ENCODE measurements around the gene OR2G3. TPM values are rescaled to one million over a fixed set of nuclear protein-coding genes. Genes with fewer than 3 reads are reported as not detected.

OR2G3 gene
- total RNA-seq, 2 experiments from 2014 or later = not detected

DNA sequence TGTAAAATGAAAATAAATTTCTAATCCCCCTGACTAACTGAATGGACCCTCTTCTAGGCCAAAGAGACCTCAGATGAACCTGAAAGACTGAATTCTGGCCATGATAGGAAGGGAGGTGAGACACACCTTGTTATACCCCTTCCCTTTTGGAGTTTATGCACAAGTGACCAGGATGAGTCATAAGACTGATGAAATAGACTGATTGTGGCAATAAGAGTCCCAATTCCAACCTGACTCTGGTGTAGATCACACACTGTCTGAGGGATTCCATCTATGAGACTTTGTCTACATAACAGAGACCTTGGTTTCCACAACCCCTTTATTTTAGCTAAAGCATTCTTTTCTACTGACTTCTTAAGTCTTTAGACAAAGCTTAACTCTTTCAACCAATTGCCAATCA, 30.7 kb upstream of the OR2G3 start:
- Mint-ChIP-seq H3K9me3 (peaks cover 9% of the 10 kb centered on the region), H3K36me3 (ENCODE audit: low read depth) (no peaks in the 10 kb centered on the region), H3K27ac (no peak overlapping the region), H3K4me1 (ENCODE audit: low read depth) (no peaks in the 10 kb centered on the region), H3K27me3 (peaks cover 10% of the 10 kb centered on the region), H3K4me3 (no peak overlapping the region)
- TF ChIP-seq CTCF (IDR thresholded peaks at IDR 0.05) = no peak
- DNase-seq (no peak), ATAC-seq (no peak)
- ChIA-PET POLR2A (no interaction called here), CTCF (interaction anchor here (1.1 to 2.9 kb wide), 2 partner anchors 74 to 202 kb away, joined by 3 to 7 read pairs; no protein-coding TSS in a partner anchor)
- intact Hi-C loops (cut with micrococcal nuclease) = no loop called here

DNA sequence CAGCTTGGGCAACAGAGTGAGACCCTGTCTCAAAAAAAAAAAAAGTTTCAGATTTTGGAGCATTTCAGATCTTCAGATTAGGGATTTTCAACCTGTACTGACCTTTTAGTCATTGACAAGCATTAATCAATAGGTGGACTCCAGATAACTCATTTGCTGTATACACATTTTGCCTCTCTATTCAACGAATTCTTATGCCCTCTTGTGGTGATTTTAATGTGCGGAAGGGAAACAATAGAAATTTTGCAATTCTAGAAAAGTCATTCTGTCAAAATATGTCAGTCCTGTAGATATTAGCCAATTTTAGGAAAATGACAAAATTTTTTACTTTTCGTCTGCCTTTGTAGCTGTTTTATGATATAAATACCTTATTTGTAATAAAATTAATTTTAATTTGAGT, 28.9 kb upstream of the OR2G3 start:
- intact Hi-C loops (cut with micrococcal nuclease) = no loop called here
- Mint-ChIP-seq H3K27me3 (peaks cover 10% of the 10 kb centered on the region), H3K4me1 (ENCODE audit: low read depth) (no peaks in the 10 kb centered on the region), H3K36me3 (ENCODE audit: low read depth) (no peaks in the 10 kb centered on the region), H3K27ac (no peak overlapping the region), H3K9me3 (no peaks in the 10 kb centered on the region), H3K4me3 (no peak overlapping the region)
- TF ChIP-seq CTCF (IDR thresholded peaks at IDR 0.05) = peak; percentile 59
- no peak for DNase-seq
- POLR2A ChIA-PET = no interaction called here
- no peak for ATAC-seq
- CTCF ChIA-PET = interaction anchor here (0.6 to 1.4 kb wide), 5 partner anchors 9 to 187 kb away, joined by 3 to 4 read pairs (median 3); partner anchors contain the start of gene OR2G2

DNA sequence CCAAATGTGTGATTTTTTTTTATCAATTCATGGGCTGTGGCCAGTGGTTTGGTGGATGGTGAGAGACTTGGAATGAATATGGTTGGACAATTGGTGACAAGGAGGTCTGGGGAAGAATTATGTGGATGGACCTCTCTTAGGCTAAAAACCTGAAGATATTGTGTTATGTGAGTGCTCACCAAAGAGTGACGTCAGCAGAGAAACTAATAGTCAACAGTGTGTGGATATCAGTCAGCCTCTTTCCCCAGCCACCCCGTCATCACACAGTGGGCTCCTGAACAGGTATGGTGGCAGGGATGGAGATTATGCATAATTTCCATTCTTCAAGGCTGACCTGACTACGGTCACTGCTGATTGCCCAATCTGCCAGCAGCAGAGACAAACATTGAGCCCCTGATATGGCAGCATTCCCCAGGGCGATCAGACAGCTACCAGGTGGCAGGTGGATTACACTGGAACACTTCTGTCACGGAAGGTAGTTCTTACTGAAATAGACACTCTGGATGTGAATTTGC, 26.4 kb upstream of the OR2G3 start:
- Mint-ChIP-seq H3K36me3 (ENCODE audit: low read depth) (no peaks in the 10 kb centered on the region), H3K4me3 (no peak overlapping the region), H3K27me3 (peaks cover 7% of the 10 kb centered on the region), H3K27ac (no peak overlapping the region), H3K9me3 (no peaks in the 10 kb centered on the region), H3K4me1 (ENCODE audit: low read depth) (no peaks in the 10 kb centered on the region)
- ChIA-PET POLR2A (no interaction called here), CTCF (interaction anchor here (2.8 kb wide), 1 partner anchor 206 kb away, joined by 8 read pairs; no protein-coding TSS in a partner anchor)
- no peak for TF ChIP-seq CTCF (IDR thresholded peaks at IDR 0.05)
- DNase-seq (no peak), ATAC-seq (no peak)
- intact Hi-C loops (cut with micrococcal nuclease) = no loop called here

- H3K36me3 Mint-ChIP-seq (ENCODE audit: low read depth) = no peaks in the 10 kb centered on the region
- H3K4me1 Mint-ChIP-seq (ENCODE audit: low read depth) = no peaks in the 10 kb centered on the region
- H3K27me3 Mint-ChIP-seq = peaks cover 5% of the 10 kb centered on the region
- POLR2A ChIA-PET = no interaction called here
- DNase-seq (no peak), ATAC-seq (no peak)
- H3K9me3 Mint-ChIP-seq = no peaks in the 10 kb centered on the region
- TF ChIP-seq CTCF (IDR thresholded peaks at IDR 0.05) = no peak
- no peak within 1 kb of the TSS for H3K4me3 Mint-ChIP-seq
- CTCF ChIA-PET = interaction anchor here (1.5 kb wide), 1 partner anchor 11 kb away, joined by 3 read pairs; no protein-coding TSS in a partner anchor
- intact Hi-C loops (cut with micrococcal nuclease) = no loop called here
- no peak within 1 kb of the TSS for H3K27ac Mint-ChIP-seq
Observed at GRCh38 chr1:247588060-247588459, 17.3 kb upstream of the OR2G3 start, which contains the start of gene OR2G2. OR2G2 (plus strand) TSS chr1:247588360; CDS start chr1:247588360, 0 bp downstream.

DNA sequence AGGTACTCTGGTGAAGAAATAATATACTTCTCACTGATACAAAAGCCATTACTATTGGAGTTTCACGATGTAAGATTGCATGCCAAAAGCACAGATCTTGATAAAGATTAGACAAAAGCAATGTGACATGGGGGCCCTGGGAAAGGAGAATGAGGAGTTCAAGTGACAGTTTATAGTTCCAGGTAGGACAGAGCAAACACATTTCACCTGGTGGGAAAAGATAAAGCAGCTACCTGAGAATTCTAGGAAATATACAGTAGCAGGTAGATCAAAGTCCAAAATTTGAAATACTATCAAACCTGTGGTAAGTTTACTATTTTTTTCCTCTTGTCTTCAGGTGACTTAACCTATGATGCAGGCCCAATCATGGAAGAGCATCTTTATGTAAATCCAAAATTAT, 8.0 kb downstream of the OR2G3 start:
- POLR2A ChIA-PET = no interaction called here
- no peak overlapping the region for H3K27ac Mint-ChIP-seq

More for the DNA sequence above, 8.0 kb downstream of the OR2G3 start:
- ATAC-seq = no peak
- H3K27me3 Mint-ChIP-seq = peaks cover 2% of the 10 kb centered on the region
- DNase-seq = no peak
- H3K9me3 Mint-ChIP-seq = peaks cover 2% of the 10 kb centered on the region
- TF ChIP-seq CTCF (IDR thresholded peaks at IDR 0.05) = no peak
- intact Hi-C loops (cut with micrococcal nuclease) = no loop called here
- CTCF ChIA-PET = no interaction called here
- no peaks in the 10 kb centered on the region for H3K4me1 Mint-ChIP-seq (ENCODE audit: low read depth)
- H3K4me3 Mint-ChIP-seq = no peak overlapping the region
- no peaks in the 10 kb centered on the region for H3K36me3 Mint-ChIP-seq (ENCODE audit: low read depth)
